ENCODE results near the gene BCAR1.

- TF ChIP-seq CTCF (IDR thresholded peaks at IDR 0.05 in 2 of 3, conservative IDR thresholded peaks at IDR 0.05 in 1 of 3; ENCODE audit: control insufficient read depth in 2 of 3, extremely low read depth in 1 of 3, insufficient read depth in 1 of 3, low read depth in 3 of 3, low read length in 3 of 3) (no peak), ZNF687 (IDR thresholded peaks at IDR 0.05) (no peak), EGR1 (IDR thresholded peaks at IDR 0.05; ENCODE audit: borderline replicate concordance in 1 of 2, low read depth in 2 of 2, low read length in 2 of 2) (no peak), POU2F2 (IDR thresholded peaks at IDR 0.05; ENCODE audit: borderline replicate concordance, low read depth, low read length) (no peak), NFYA (IDR thresholded peaks at IDR 0.05; ENCODE audit: borderline replicate concordance, low read depth, low read length) (no peak), EZH2 (IDR thresholded peaks at IDR 0.05; ENCODE audit: borderline replicate concordance, control insufficient read depth, low read depth, low read length) (no peak), SMAD1 (IDR thresholded peaks at IDR 0.05; ENCODE audit: low read depth, partially characterized antibody) (no peak), RB1 (IDR thresholded peaks at IDR 0.05; ENCODE audit: borderline replicate concordance) (no peak), SRF (IDR thresholded peaks at IDR 0.05; ENCODE audit: low read depth in 2 of 2, low read length in 2 of 2) (no peak)
These were observed 58.2 kb downstream of the BCAR1 start for GRCh38 chr16:75193265-75193650.
